Measurements from ENCODE around the gene ARL15.

ARL15 gene

DNA sequence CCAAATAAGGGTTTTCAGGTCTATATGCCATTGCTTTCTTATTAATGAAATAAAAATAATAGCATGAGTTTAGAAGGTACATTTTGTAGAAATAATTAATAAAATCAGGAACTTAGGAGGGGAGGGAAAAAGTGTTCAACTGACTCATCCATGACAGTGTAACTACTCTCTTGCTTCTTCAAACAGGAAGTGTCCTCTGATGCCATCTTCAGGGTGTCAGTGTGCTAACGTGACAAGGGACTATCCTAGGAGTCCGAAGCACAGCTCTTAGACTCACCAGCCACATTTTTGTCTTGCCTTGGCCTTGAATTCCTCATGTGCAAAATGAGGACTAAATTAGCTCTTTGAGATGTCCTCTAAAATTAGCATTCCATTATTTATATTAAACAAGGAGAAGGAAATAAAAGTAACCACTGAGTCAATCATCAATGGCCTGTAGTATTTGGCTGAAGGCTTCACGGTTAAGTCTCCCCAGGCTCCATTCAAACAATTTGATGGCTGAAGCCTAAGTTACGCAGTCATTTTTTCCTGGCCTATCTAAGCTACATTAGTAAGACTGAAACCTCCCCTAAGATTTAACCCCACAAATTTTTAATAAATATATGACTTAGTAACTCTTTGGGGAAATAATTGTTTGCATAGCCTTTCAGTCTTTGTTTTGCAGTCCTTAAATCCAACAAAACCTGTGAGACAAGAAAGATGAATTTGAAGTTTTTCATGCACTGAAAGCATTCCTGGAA lies 151.1 kb downstream of the ARL15 start:
- Histone ChIP-seq H3K4me1 (ENCODE audit: control insufficient read depth in 2 of 2, insufficient read depth in 1 of 2, low read depth in 1 of 2, low read length in 2 of 2) (no peaks in the 10 kb centered on the region), H3K14ac (ENCODE audit: low read length) (no peak overlapping the region), H3K4me2 (ENCODE audit: insufficient read depth, low read length, poor library complexity, severe bottlenecking) (no peak overlapping the region), H3K9ac (ENCODE audit: low read depth, low read length, poor library complexity) (no peak overlapping the region), H2AFZ (ENCODE audit: low read length) (no peak overlapping the region), H3K18ac (ENCODE audit: low read length) (no peak overlapping the region), H4K8ac (ENCODE audit: low read depth, low read length) (no peak overlapping the region), H3K27me3 (ENCODE audit: control insufficient read depth in 3 of 3, insufficient read depth in 3 of 3, low read depth in 1 of 3, low read length in 3 of 3) (no peaks in the 10 kb centered on the region), H3K36me3 (replicated peaks in 1 of 2; ENCODE audit: control insufficient read depth in 2 of 2, insufficient read depth in 2 of 2, low read length in 2 of 2) (no peaks in the 10 kb centered on the region), H3K27ac (replicated peaks; ENCODE audit: low read length) (no peak overlapping the region), H2BK15ac (ENCODE audit: low read length) (no peak overlapping the region), H4K91ac (ENCODE audit: low read depth, low read length, poor library complexity) (no peak overlapping the region), H3K4ac (ENCODE audit: low read length) (no peak overlapping the region), H2BK120ac (ENCODE audit: low read depth, low read length) (no peak overlapping the region), H3K23ac (ENCODE audit: low read depth, low read length, poor library complexity) (no peak overlapping the region), H3K9me3 (replicated peaks in 1 of 2; ENCODE audit: control insufficient read depth in 2 of 2, insufficient read depth in 1 of 2, low read depth in 1 of 2, low read length in 2 of 2) (no peaks in the 10 kb centered on the region), H2BK5ac (ENCODE audit: low read length) (no peak overlapping the region), H3K4me3 (ENCODE audit: low read length in 2 of 2) (no peak overlapping the region), H2AK5ac (ENCODE audit: low read depth, low read length) (no peak overlapping the region), H2BK12ac (ENCODE audit: low read length) (no peak overlapping the region), H3K79me1 (ENCODE audit: low read depth, low read length) (no peaks in the 10 kb centered on the region)
- DNase-seq (ENCODE audit: low spot score) = no peak
- no CpG with 5 or more reads among the region's 4 CpGs for WGBS, 2 donors (ENCODE audit: extremely low coverage in 2 of 2, insufficient read length in 2 of 2, insufficient replicate concordance in 1 of 2)

DNA sequence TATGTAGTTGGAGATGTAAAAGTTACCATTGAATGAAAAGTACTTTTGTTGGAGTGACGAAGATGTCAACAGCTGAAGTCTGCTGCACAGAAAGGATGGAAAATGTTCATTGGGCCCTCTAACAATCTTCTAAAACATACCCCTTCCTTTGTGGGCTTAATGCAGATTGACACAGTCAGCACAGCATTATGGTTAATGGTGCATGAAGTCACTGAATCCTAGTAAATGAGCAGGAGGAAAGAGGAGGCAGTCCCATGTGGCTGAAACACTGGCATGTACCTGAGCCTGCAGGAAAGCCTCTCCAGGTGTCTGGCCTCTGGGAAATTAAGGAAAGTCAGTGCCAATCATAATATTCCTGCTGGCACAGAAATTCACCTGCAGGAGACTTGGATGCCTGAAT lies 153.8 kb downstream of the ARL15 start:
- Histone ChIP-seq H2BK12ac (ENCODE audit: low read length) (no peak overlapping the region), H3K4me2 (ENCODE audit: insufficient read depth, low read length, poor library complexity, severe bottlenecking) (no peak overlapping the region), H4K91ac (ENCODE audit: low read depth, low read length, poor library complexity) (no peak overlapping the region), H3K4me3 (ENCODE audit: low read length in 2 of 2) (no peak overlapping the region), H3K9ac (ENCODE audit: low read depth, low read length, poor library complexity) (no peak overlapping the region), H3K79me1 (ENCODE audit: low read depth, low read length) (no peaks in the 10 kb centered on the region), H2BK120ac (ENCODE audit: low read depth, low read length) (no peak overlapping the region), H3K18ac (ENCODE audit: low read length) (no peak overlapping the region), H3K27me3 (ENCODE audit: control insufficient read depth in 3 of 3, insufficient read depth in 3 of 3, low read depth in 1 of 3, low read length in 3 of 3) (no peaks in the 10 kb centered on the region), H3K23ac (ENCODE audit: low read depth, low read length, poor library complexity) (no peak overlapping the region), H4K8ac (ENCODE audit: low read depth, low read length) (no peak overlapping the region), H3K4ac (ENCODE audit: low read length) (no peak overlapping the region), H3K27ac (replicated peaks; ENCODE audit: low read length) (no peak overlapping the region), H3K4me1 (ENCODE audit: control insufficient read depth in 2 of 2, insufficient read depth in 1 of 2, low read depth in 1 of 2, low read length in 2 of 2) (no peaks in the 10 kb centered on the region), H3K14ac (ENCODE audit: low read length) (no peak overlapping the region), H3K36me3 (replicated peaks in 1 of 2; ENCODE audit: control insufficient read depth in 2 of 2, insufficient read depth in 2 of 2, low read length in 2 of 2) (no peaks in the 10 kb centered on the region), H2AK5ac (ENCODE audit: low read depth, low read length) (no peak overlapping the region), H2AFZ (ENCODE audit: low read length) (no peak overlapping the region), H3K9me3 (replicated peaks in 1 of 2; ENCODE audit: control insufficient read depth in 2 of 2, insufficient read depth in 1 of 2, low read depth in 1 of 2, low read length in 2 of 2) (no peaks in the 10 kb centered on the region), H2BK15ac (ENCODE audit: low read length) (no peak overlapping the region), H2BK5ac (ENCODE audit: low read length) (no peak overlapping the region)
- DNase-seq (ENCODE audit: low spot score) = no peak
- no CpG with 5 or more reads among the region's 1 CpG for WGBS, 2 donors (ENCODE audit: extremely low coverage in 2 of 2, insufficient read length in 2 of 2, insufficient replicate concordance in 1 of 2)

DNA sequence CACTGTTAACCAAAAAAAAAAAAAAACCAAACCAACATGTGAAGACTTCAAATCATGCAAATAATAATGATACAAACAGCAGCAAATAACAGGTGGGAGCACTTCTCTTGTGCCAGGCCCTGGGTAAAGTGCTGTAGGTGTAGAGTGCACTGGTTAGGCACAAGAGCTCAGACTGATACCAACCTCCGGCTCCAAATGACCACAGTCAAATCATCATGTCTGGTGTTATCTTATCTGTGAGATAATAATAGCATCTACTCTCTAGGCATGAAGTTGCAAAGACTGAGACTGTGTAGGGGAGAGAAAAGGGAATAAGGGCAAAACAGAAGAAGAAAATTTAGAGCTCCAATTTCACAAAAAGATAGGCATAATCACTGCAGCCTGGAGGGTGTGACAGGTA lies 159.5 kb downstream of the ARL15 start:
- no peak overlapping the region for H3K18ac ChIP-seq (ENCODE audit: low read length)
- H2BK12ac ChIP-seq (ENCODE audit: low read length) = no peak overlapping the region
- peaks cover 0 to 8% of the 10 kb centered on the region in 2 donors for H3K4me1 ChIP-seq (ENCODE audit: control insufficient read depth in 2 of 2, insufficient read depth in 1 of 2, low read depth in 1 of 2, low read length in 2 of 2)
- no peak overlapping the region for H3K14ac ChIP-seq (ENCODE audit: low read length)
- H3K9ac ChIP-seq (ENCODE audit: low read depth, low read length, poor library complexity) = no peak overlapping the region
- H3K36me3 ChIP-seq (replicated peaks in 1 of 2; ENCODE audit: control insufficient read depth in 2 of 2, insufficient read depth in 2 of 2, low read length in 2 of 2) = no peaks in the 10 kb centered on the region
- no peak overlapping the region for H3K4ac ChIP-seq (ENCODE audit: low read length)
- H3K4me2 ChIP-seq (ENCODE audit: insufficient read depth, low read length, poor library complexity, severe bottlenecking) = no peak overlapping the region
- no peak overlapping the region for H3K27ac ChIP-seq (replicated peaks; ENCODE audit: low read length)
- no peak overlapping the region for H3K23ac ChIP-seq (ENCODE audit: low read depth, low read length, poor library complexity)
- H2BK15ac ChIP-seq (ENCODE audit: low read length) = no peak overlapping the region
- WGBS, 2 donors (ENCODE audit: extremely low coverage in 2 of 2, insufficient read length in 2 of 2, insufficient replicate concordance in 1 of 2) = no CpG with 5 or more reads among the region's 1 CpG
- H2BK5ac ChIP-seq (ENCODE audit: low read length) = no peak overlapping the region
- H2BK120ac ChIP-seq (ENCODE audit: low read depth, low read length) = no peak overlapping the region
- DNase-seq (ENCODE audit: low spot score) = no peak
- no peaks in the 10 kb centered on the region for H3K9me3 ChIP-seq (replicated peaks in 1 of 2; ENCODE audit: control insufficient read depth in 2 of 2, insufficient read depth in 1 of 2, low read depth in 1 of 2, low read length in 2 of 2)
- no peak overlapping the region for H3K4me3 ChIP-seq (ENCODE audit: low read length in 2 of 2)
- no peaks in the 10 kb centered on the region for H3K27me3 ChIP-seq (ENCODE audit: control insufficient read depth in 3 of 3, insufficient read depth in 3 of 3, low read depth in 1 of 3, low read length in 3 of 3)
- H3K79me1 ChIP-seq (ENCODE audit: low read depth, low read length) = no peaks in the 10 kb centered on the region
- H4K91ac ChIP-seq (ENCODE audit: low read depth, low read length, poor library complexity) = no peak overlapping the region
- H4K8ac ChIP-seq (ENCODE audit: low read depth, low read length) = no peak overlapping the region
- no peak overlapping the region for H2AFZ ChIP-seq (ENCODE audit: low read length)
- H2AK5ac ChIP-seq (ENCODE audit: low read depth, low read length) = no peak overlapping the region

DNA sequence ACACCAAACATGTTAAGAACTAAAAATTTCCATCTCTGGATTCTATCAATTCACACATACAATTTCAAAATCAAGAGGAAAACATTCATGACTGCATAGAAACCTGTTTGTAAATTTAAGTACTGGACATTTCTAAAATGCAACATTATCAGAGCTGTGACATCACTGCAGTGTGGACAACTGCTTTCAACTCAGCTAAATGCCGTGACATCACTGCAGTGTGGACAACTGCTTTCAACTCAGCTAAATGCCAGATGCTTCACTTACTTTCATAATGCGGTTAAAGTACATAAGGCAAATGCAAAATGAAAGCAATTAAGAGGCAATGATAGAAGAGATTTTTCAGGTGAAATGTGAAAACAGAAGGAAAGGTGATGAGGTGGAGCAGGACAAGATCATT lies 161.5 kb downstream of the ARL15 start:
- no peak for DNase-seq (ENCODE audit: low spot score)
- H3K4me2 ChIP-seq (ENCODE audit: insufficient read depth, low read length, poor library complexity, severe bottlenecking) = no peak overlapping the region
- peaks cover 0 to 8% of the 10 kb centered on the region in 2 donors for H3K4me1 ChIP-seq (ENCODE audit: control insufficient read depth in 2 of 2, insufficient read depth in 1 of 2, low read depth in 1 of 2, low read length in 2 of 2)
- no peak overlapping the region for H3K4me3 ChIP-seq (ENCODE audit: low read length in 2 of 2)
- no peak overlapping the region for H2BK120ac ChIP-seq (ENCODE audit: low read depth, low read length)
- no peak overlapping the region for H2BK15ac ChIP-seq (ENCODE audit: low read length)
- no peak overlapping the region for H2BK5ac ChIP-seq (ENCODE audit: low read length)
- no peaks in the 10 kb centered on the region for H3K9me3 ChIP-seq (replicated peaks in 1 of 2; ENCODE audit: control insufficient read depth in 2 of 2, insufficient read depth in 1 of 2, low read depth in 1 of 2, low read length in 2 of 2)
- H3K9ac ChIP-seq (ENCODE audit: low read depth, low read length, poor library complexity) = no peak overlapping the region
- no peaks in the 10 kb centered on the region for H3K27me3 ChIP-seq (ENCODE audit: control insufficient read depth in 3 of 3, insufficient read depth in 3 of 3, low read depth in 1 of 3, low read length in 3 of 3)
- H3K4ac ChIP-seq (ENCODE audit: low read length) = no peak overlapping the region
- WGBS, 2 donors (ENCODE audit: extremely low coverage in 2 of 2, insufficient read length in 2 of 2, insufficient replicate concordance in 1 of 2) = no CpG with 5 or more reads among the region's 2 CpGs
- no peak overlapping the region for H4K8ac ChIP-seq (ENCODE audit: low read depth, low read length)
- H4K91ac ChIP-seq (ENCODE audit: low read depth, low read length, poor library complexity) = no peak overlapping the region
- no peak overlapping the region for H3K27ac ChIP-seq (replicated peaks; ENCODE audit: low read length)
- H2AFZ ChIP-seq (ENCODE audit: low read length) = no peak overlapping the region
- no peaks in the 10 kb centered on the region for H3K36me3 ChIP-seq (replicated peaks in 1 of 2; ENCODE audit: control insufficient read depth in 2 of 2, insufficient read depth in 2 of 2, low read length in 2 of 2)
- no peaks in the 10 kb centered on the region for H3K79me1 ChIP-seq (ENCODE audit: low read depth, low read length)
- H2AK5ac ChIP-seq (ENCODE audit: low read depth, low read length) = no peak overlapping the region
- H2BK12ac ChIP-seq (ENCODE audit: low read length) = no peak overlapping the region
- no peak overlapping the region for H3K18ac ChIP-seq (ENCODE audit: low read length)
- H3K14ac ChIP-seq (ENCODE audit: low read length) = no peak overlapping the region
- H3K23ac ChIP-seq (ENCODE audit: low read depth, low read length, poor library complexity) = no peak overlapping the region

All from neuronal stem cell (in vitro differentiated cells).